ENCODE data around the gene SERPINA9. TPM values are rescaled to one million over a fixed set of nuclear protein-coding genes. Genes with fewer than 3 reads are reported as not detected.

The SERPINA9 gene
- total RNA-seq, 4 donors from 2014 or later: not detected

DNA sequence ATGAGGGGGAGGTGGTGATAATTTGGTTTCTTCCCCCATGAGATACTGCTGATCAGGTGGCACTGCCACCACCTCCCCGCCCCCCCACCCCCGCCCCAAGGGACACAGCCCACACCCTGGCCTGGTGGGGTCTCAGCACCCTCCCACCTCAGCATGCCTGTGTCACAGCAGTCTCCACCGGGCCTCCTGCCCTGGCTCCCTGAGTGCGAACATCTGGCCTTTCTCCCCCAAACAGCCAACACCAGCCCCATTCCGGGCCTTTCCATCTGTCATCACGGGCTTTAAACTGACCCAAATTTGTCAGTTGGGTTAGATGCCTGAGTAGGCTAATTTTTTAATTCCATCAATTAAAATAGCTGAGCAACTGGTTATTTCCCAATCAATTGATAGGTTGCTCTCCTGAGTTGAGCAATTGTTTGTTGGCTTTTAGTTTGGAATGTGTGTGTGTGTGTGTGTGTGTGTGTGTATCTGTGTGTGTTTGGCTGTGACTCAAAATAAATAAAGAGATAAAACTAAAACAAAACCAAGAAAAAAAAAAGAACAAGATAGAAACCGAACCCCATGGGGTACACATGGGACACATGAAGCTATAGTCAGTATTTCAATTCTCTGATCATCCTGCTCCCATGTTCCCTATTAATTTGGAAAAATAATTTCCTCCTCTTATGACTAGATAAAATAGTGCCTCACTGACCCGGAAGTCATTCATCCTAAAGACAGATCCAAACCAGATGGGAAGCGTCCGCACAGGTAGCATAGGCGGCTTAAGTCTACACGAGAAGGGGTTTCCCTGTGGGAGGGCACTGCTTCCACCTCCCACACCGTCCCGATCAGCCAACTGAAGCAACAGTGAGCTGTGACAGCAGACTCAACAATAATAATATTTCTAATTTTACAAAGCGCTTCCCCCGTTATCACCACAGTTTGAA is 25.9 kb upstream of the SERPINA9 start:
- Histone ChIP-seq H3K36me3 (no peaks in the 10 kb centered on the region), H3K9me3 (no peaks in the 10 kb centered on the region), H3K27ac (replicated peaks in 1 of 4) (no peak overlapping the region), H3K4me1 (peaks cover 0 to 3% (median 0%) of the 10 kb centered on the region in 4 donors), H3K4me3 (no peak overlapping the region), H3K27me3 (peaks cover 0 to 51% (median 0%) of the 10 kb centered on the region in 4 donors)
- WGBS: 40% methylated on average over 12 of the region's 16 CpGs
- DNase-seq (ENCODE audit: extremely low spot score): no peak
- TF ChIP-seq EP300 (IDR thresholded peaks at IDR 0.05) (no peak), POLR2AphosphoS5 (IDR thresholded peaks at IDR 0.05) (no peak), CTCF (IDR thresholded peaks at IDR 0.05) (no peak), POLR2A (IDR thresholded peaks at IDR 0.05; ENCODE audit: low read depth) (no peak)
- intact Hi-C loops (cut with DNase I): no loop called here

GRCh38 chr14:94500264-94500663 is 24.3 kb upstream of the SERPINA9 start:
- 65% methylated on average over 3 of the region's 3 CpGs for WGBS
- Histone ChIP-seq H3K9me3 (no peaks in the 10 kb centered on the region), H3K36me3 (no peaks in the 10 kb centered on the region), H3K27ac (replicated peaks in 1 of 4) (no peak overlapping the region), H3K27me3 (peaks cover 0 to 44% (median 0%) of the 10 kb centered on the region in 4 donors), H3K4me1 (peaks cover 0 to 3% (median 0%) of the 10 kb centered on the region in 4 donors), H3K4me3 (no peak overlapping the region)
- intact Hi-C loops (cut with DNase I): no loop called here
- DNase-seq (ENCODE audit: extremely low spot score): no peak
- no peak for TF ChIP-seq POLR2A (IDR thresholded peaks at IDR 0.05; ENCODE audit: low read depth)
- TF ChIP-seq EP300 (IDR thresholded peaks at IDR 0.05): no peak
- no peak for TF ChIP-seq POLR2AphosphoS5 (IDR thresholded peaks at IDR 0.05)
- TF ChIP-seq CTCF (IDR thresholded peaks at IDR 0.05): no peak

- intact Hi-C loops (cut with DNase I): no loop called here
- 70% methylated on average over 2 of the region's 2 CpGs for WGBS
- no peak overlapping the region for H3K27ac ChIP-seq (replicated peaks in 1 of 4)
- peaks cover 0 to 41% (median 0%) of the 10 kb centered on the region in 4 donors for H3K27me3 ChIP-seq
- peaks cover 0 to 3% (median 0%) of the 10 kb centered on the region in 4 donors for H3K4me1 ChIP-seq
- H3K4me3 ChIP-seq: no peak overlapping the region
- H3K36me3 ChIP-seq: no peaks in the 10 kb centered on the region
- no peak for DNase-seq (ENCODE audit: extremely low spot score)
- H3K9me3 ChIP-seq: no peaks in the 10 kb centered on the region
- TF ChIP-seq CTCF (IDR thresholded peaks at IDR 0.05) (no peak), POLR2AphosphoS5 (IDR thresholded peaks at IDR 0.05) (no peak), POLR2A (IDR thresholded peaks at IDR 0.05; ENCODE audit: low read depth) (no peak), EP300 (IDR thresholded peaks at IDR 0.05) (no peak)
These were observed 23.7 kb upstream of the SERPINA9 start for GRCh38 chr14:94499673-94500072.

- intact Hi-C loops (cut with DNase I): no loop called here
- H3K9me3 ChIP-seq: no peaks in the 10 kb centered on the region
- TF ChIP-seq CTCF (IDR thresholded peaks at IDR 0.05): no peak
- TF ChIP-seq EP300 (IDR thresholded peaks at IDR 0.05): no peak
- no peak for TF ChIP-seq POLR2AphosphoS5 (IDR thresholded peaks at IDR 0.05)
- TF ChIP-seq POLR2A (IDR thresholded peaks at IDR 0.05; ENCODE audit: low read depth): no peak
- WGBS: 89% methylated on average over 3 of the region's 3 CpGs
- peaks cover 0 to 44% (median 0%) of the 10 kb centered on the region in 4 donors for H3K27me3 ChIP-seq
- no peak overlapping the region for H3K4me3 ChIP-seq
- H3K4me1 ChIP-seq: peaks cover 0 to 3% (median 0%) of the 10 kb centered on the region in 4 donors
- DNase-seq (ENCODE audit: extremely low spot score): no peak
- H3K36me3 ChIP-seq: no peaks in the 10 kb centered on the region
- no peak overlapping the region for H3K27ac ChIP-seq (replicated peaks in 1 of 4)
These were observed 22.2 kb upstream of the SERPINA9 start for GRCh38 chr14:94498215-94498614.

All from esophagus muscularis mucosa (tissue), 4 donors.